Measurements from ENCODE around the gene SOX13. TPM values are rescaled to one million over a fixed set of nuclear protein-coding genes. Genes with fewer than 3 reads are reported as not detected.

The SOX13 gene
- polyA plus RNA-seq, 3 donors: 0.52 TPM; not detected in 2

DNA sequence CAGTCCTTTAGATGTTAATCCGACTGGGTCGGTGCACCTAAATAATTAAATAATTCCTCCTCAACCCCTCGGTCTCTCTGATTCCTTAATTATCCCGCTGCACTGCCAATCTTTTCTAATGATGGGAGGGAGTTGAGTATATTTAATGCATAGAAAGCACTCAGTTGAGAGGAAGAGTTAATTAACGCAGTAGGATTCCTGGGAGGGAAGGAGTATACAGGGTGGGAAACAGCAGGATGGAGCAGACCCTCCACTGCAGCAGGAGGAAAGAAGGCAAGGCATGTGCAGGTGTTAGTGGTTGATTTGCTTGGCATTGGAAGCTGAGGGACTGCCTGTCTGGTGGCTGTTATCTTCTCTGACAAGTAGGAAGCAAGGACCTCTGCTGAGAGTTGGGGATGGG lies 103.1 kb downstream of the SOX13 start:
- 100% methylated on average over 1 of the region's 5 CpGs for WGBS (ENCODE audit: insufficient coverage)
- Mint-ChIP-seq H3K27ac (no peak overlapping the region), H3K4me3 (no peak overlapping the region), H3K36me3 (no peaks in the 10 kb centered on the region), H3K4me1 (peaks cover 6% of the 10 kb centered on the region), H3K27me3 (ENCODE audit: low read depth in 3 of 3) (peaks cover 0 to 10% (median 6%) of the 10 kb centered on the region in 3 donors), H3K9me3 (peaks cover under 1 to 8% (median 5%) of the 10 kb centered on the region in 7 donors)
- H4K20me1 ChIP-seq (ENCODE audit: insufficient read depth, low read length): no peaks in the 10 kb centered on the region
- no peak overlapping the region for H3K4me3 ChIP-seq (replicated peaks in 1 of 3; ENCODE audit: low read depth in 2 of 3, low read length in 3 of 3)
- intact Hi-C loops (cut with micrococcal nuclease): no loop called here
- no peak for TF ChIP-seq CTCF (IDR thresholded peaks at IDR 0.05)
- H2AFZ ChIP-seq (ENCODE audit: insufficient read depth, low read depth, low read length, poor library complexity, severe bottlenecking): no peak overlapping the region
- no peak overlapping the region for H3K4me2 ChIP-seq (replicated peaks; ENCODE audit: extremely low read depth, low read length, poor library complexity, severe bottlenecking)
- H3K4me1 ChIP-seq (ENCODE audit: control insufficient read depth in 1 of 2, insufficient read depth in 2 of 2, low read length in 2 of 2): no peaks in the 10 kb centered on the region
- H3K9me3 ChIP-seq (replicated peaks in 1 of 2; ENCODE audit: control insufficient read depth in 1 of 2, insufficient read depth in 1 of 2, low read length in 2 of 2): peaks cover under 1 to 3% of the 10 kb centered on the region in 2 donors
- H3K27me3 ChIP-seq (ENCODE audit: control insufficient read depth in 2 of 2, insufficient read depth in 2 of 2, low read length in 2 of 2): no peaks in the 10 kb centered on the region
- H3K79me2 ChIP-seq (ENCODE audit: insufficient read depth, low read length): no peaks in the 10 kb centered on the region
- no peaks in the 10 kb centered on the region for H3K36me3 ChIP-seq (replicated peaks in 1 of 2; ENCODE audit: control insufficient read depth in 1 of 2, insufficient read depth in 2 of 2, low read length in 2 of 2)
- H3K9ac ChIP-seq (ENCODE audit: insufficient read depth, low read length, poor library complexity, severe bottlenecking): no peak overlapping the region
- DNase-seq: no peak
- H3K27ac ChIP-seq (ENCODE audit: low read depth in 1 of 2, low read length in 2 of 2): no peak overlapping the region

- H3K27ac ChIP-seq (ENCODE audit: low read depth in 1 of 2, low read length in 2 of 2): no peak overlapping the region
- H3K9me3 ChIP-seq (replicated peaks in 1 of 2; ENCODE audit: control insufficient read depth in 1 of 2, insufficient read depth in 1 of 2, low read length in 2 of 2): no peaks in the 10 kb centered on the region
- H4K20me1 ChIP-seq (ENCODE audit: insufficient read depth, low read length): no peaks in the 10 kb centered on the region
- 25% methylated on average over 4 of the region's 4 CpGs for WGBS (ENCODE audit: insufficient coverage)
- H3K4me1 ChIP-seq (ENCODE audit: control insufficient read depth in 1 of 2, insufficient read depth in 2 of 2, low read length in 2 of 2): no peaks in the 10 kb centered on the region
- H3K36me3 ChIP-seq (replicated peaks in 1 of 2; ENCODE audit: control insufficient read depth in 1 of 2, insufficient read depth in 2 of 2, low read length in 2 of 2): no peaks in the 10 kb centered on the region
- no peak overlapping the region for H3K9ac ChIP-seq (ENCODE audit: insufficient read depth, low read length, poor library complexity, severe bottlenecking)
- Mint-ChIP-seq H3K36me3 (no peaks in the 10 kb centered on the region), H3K9me3 (peaks cover 0 to 1% (median 0%) of the 10 kb centered on the region in 7 donors), H3K4me1 (peaks cover 7% of the 10 kb centered on the region), H3K27ac (no peak overlapping the region), H3K27me3 (ENCODE audit: low read depth in 3 of 3) (peaks cover 0 to 10% (median 6%) of the 10 kb centered on the region in 3 donors), H3K4me3 (no peak overlapping the region)
- intact Hi-C loops (cut with micrococcal nuclease): no loop called here
- H3K79me2 ChIP-seq (ENCODE audit: insufficient read depth, low read length): no peaks in the 10 kb centered on the region
- no peak overlapping the region for H2AFZ ChIP-seq (ENCODE audit: insufficient read depth, low read depth, low read length, poor library complexity, severe bottlenecking)
- no peak overlapping the region for H3K4me2 ChIP-seq (replicated peaks; ENCODE audit: extremely low read depth, low read length, poor library complexity, severe bottlenecking)
- DNase-seq: no peak
- H3K27me3 ChIP-seq (ENCODE audit: control insufficient read depth in 2 of 2, insufficient read depth in 2 of 2, low read length in 2 of 2): no peaks in the 10 kb centered on the region
- H3K4me3 ChIP-seq (replicated peaks in 1 of 3; ENCODE audit: low read depth in 2 of 3, low read length in 3 of 3): no peak overlapping the region
- no peak for TF ChIP-seq CTCF (IDR thresholded peaks at IDR 0.05)
These were observed 104.2 kb downstream of the SOX13 start for GRCh38 chr1:204177133-204177532.

Other genes with a start within 250 kb of the SOX13 start
- gene SNRPE, start 211.5 kb upstream of the SOX13 start, polyA plus RNA-seq: 100 to 1,000 TPM in 2 of 3 donors, 10 to 100 TPM in 1; 86.4 to 198 (median 162) TPM
- gene ETNK2, start 78.9 kb downstream of the SOX13 start, polyA plus RNA-seq: not detected
- not detected for gene REN, start 93.2 kb downstream of the SOX13 start, polyA plus RNA-seq
- gene KISS1, start 123.4 kb downstream of the SOX13 start, polyA plus RNA-seq: not detected
- gene GOLT1A, start 140.9 kb downstream of the SOX13 start, polyA plus RNA-seq: not detected

Measured in CD14-positive monocyte (primary cell).